ENCODE measurements around the gene DAAM1. TPM values are rescaled to one million over a fixed set of nuclear protein-coding genes. Genes with fewer than 3 reads are reported as not detected.

DAAM1 gene
- total RNA-seq (2014; rRNA removed; shearing (Covaris generic)), result 11.0 and 14.0 TPM in 2 replicates
- polyA plus RNA-seq (2015; cell fraction: cytosol; rRNA removed), result 11.2 and 12.7 TPM in 2 replicates
- 12.1 and 13.9 TPM in 2 replicates for polyA plus RNA-seq (2015; cell fraction: nucleus; rRNA removed)

- DNase-seq (ENCODE audit: low read depth), result peak; percentile 97
These were observed at the start of gene DAAM1 for GRCh38 chr14:59188461-59189090. TSS of gene DAAM1 (plus strand) at chr14:59188667. CDS start at chr14:59263478, 74,811 bp downstream.

GRCh38 chr14:59139324-59139723 is 49.1 kb upstream of the DAAM1 start:
- no peak for DNase-seq (ENCODE audit: low read depth)

GRCh38 chr14:59140106-59140843 is 48.2 kb upstream of the DAAM1 start:
- DNase-seq (ENCODE audit: low read depth), result no peak

GRCh38 chr14:59146484-59146883 is 42.0 kb upstream of the DAAM1 start:
- no peak for DNase-seq (ENCODE audit: low read depth)

- DNase-seq (ENCODE audit: low read depth), result no peak
These were observed 41.5 kb upstream of the DAAM1 start for GRCh38 chr14:59147007-59147406.

- no peak for DNase-seq (ENCODE audit: low read depth)
These were observed 40.0 kb upstream of the DAAM1 start for GRCh38 chr14:59148334-59148900.

- DNase-seq (ENCODE audit: low read depth), result no peak
These were observed 37.5 kb upstream of the DAAM1 start for GRCh38 chr14:59150990-59151389.

- DNase-seq (ENCODE audit: low read depth), result no peak
These were observed 34.1 kb upstream of the DAAM1 start for GRCh38 chr14:59154373-59154772.

GRCh38 chr14:59155886-59156285 is 32.6 kb upstream of the DAAM1 start:
- no peak for DNase-seq (ENCODE audit: low read depth)

- no peak for DNase-seq (ENCODE audit: low read depth)
These were observed 29.3 kb upstream of the DAAM1 start for GRCh38 chr14:59159169-59159568.

GRCh38 chr14:59160506-59160905 is 28.0 kb upstream of the DAAM1 start:
- DNase-seq (ENCODE audit: low read depth), result no peak

- DNase-seq (ENCODE audit: low read depth), result peak; percentile 88
These were observed 26.8 kb upstream of the DAAM1 start for GRCh38 chr14:59161561-59162175.

- no peak for DNase-seq (ENCODE audit: low read depth)
These were observed 22.2 kb upstream of the DAAM1 start for GRCh38 chr14:59166258-59166657.

GRCh38 chr14:59175404-59175803 is 13.1 kb upstream of the DAAM1 start:
- DNase-seq (ENCODE audit: low read depth), result no peak

GRCh38 chr14:59176765-59177164 is 11.7 kb upstream of the DAAM1 start:
- no peak for DNase-seq (ENCODE audit: low read depth)

GRCh38 chr14:59177262-59177661 is 11.2 kb upstream of the DAAM1 start:
- peak; percentile 15 for DNase-seq (ENCODE audit: low read depth)

- no peak for DNase-seq (ENCODE audit: low read depth)
These were observed 6.7 kb upstream of the DAAM1 start for GRCh38 chr14:59181791-59182190.

GRCh38 chr14:59182641-59183040 is 5.8 kb upstream of the DAAM1 start:
- no peak for DNase-seq (ENCODE audit: low read depth)

- no peak for DNase-seq (ENCODE audit: low read depth)
These were observed 5.3 kb upstream of the DAAM1 start for GRCh38 chr14:59183150-59183549.

- no peak for DNase-seq (ENCODE audit: low read depth)
These were observed 4.1 kb upstream of the DAAM1 start for GRCh38 chr14:59184396-59184795.

- no peak for DNase-seq (ENCODE audit: low read depth)
These were observed 2.8 kb upstream of the DAAM1 start for GRCh38 chr14:59185676-59186075.

GRCh38 chr14:59186306-59186705 is 2.2 kb upstream of the DAAM1 start:
- no peak for DNase-seq (ENCODE audit: low read depth)
